Keratinocyte (primary cell): ENCODE data around the gene WDR33. TPM values are rescaled to one million over a fixed set of nuclear protein-coding genes. Genes with fewer than 3 reads are reported as not detected.

Source experiments
- DNase-seq: peaks from one replicate; pipeline ENCODE4 v3.0.0-alpha.2; 2011; ENCODE audit warnings: low read depth, missing footprints, low spot score
- FAIRE-seq: peaks from 2 replicates; lab custom pipeline; 2011; peaks lifted over from hg19 to GRCh38; lab: Jason Lieb, UNC
- H2AFZ ChIP-seq: 2 replicates; pipeline ENCODE4 v1.6.0; 2012; ENCODE audit warnings: low read length, control low read depth, inconsistent platforms; ENCODE audit not compliant: control insufficient read depth
- H3K27ac ChIP-seq: 2 replicates; pipeline ENCODE4 v1.5.1; 2011; ENCODE audit warnings: low read length; ENCODE audit not compliant: control insufficient read depth, insufficient read depth
- H3K27me3 ChIP-seq: 3 replicates; pipeline ENCODE4 v1.6.0; 2011; ENCODE audit warnings: low read length; ENCODE audit not compliant: control insufficient read depth, insufficient read depth; ENCODE audit errors: extremely low read depth
- H3K36me3 ChIP-seq, 2 experiments: 2 replicates in 1 of 2; 3 replicates in 1 of 2; pipeline ENCODE4 v1.5.1; 2011; ENCODE audit warnings: low read length in 2 of 2, mild to moderate bottlenecking in 1 of 2; ENCODE audit not compliant: control insufficient read depth in 2 of 2, insufficient read depth in 2 of 2; ENCODE audit errors: extremely low read depth in 1 of 2
- H3K4me1 ChIP-seq: 3 replicates; pipeline ENCODE4 v1.5.1; 2011; ENCODE audit warnings: low read length; ENCODE audit not compliant: control insufficient read depth, insufficient read depth; ENCODE audit errors: extremely low read depth
- H3K4me2 ChIP-seq: 3 replicates; pipeline ENCODE4 v1.6.0; 2011; ENCODE audit warnings: low read depth, low read length; ENCODE audit not compliant: control insufficient read depth, insufficient read depth; ENCODE audit errors: extremely low read depth
- H3K4me3 ChIP-seq, 3 experiments: fragments of 200-600 bp in 1 of 3; sonication (generic) in 1 of 3; 2 replicates in 2 of 3; 3 replicates in 1 of 3; pipeline ENCODE4 v1.5.1; 2011 to 2016; ENCODE audit warnings: low read length in 3 of 3, mild to moderate bottlenecking in 3 of 3, control low read depth in 2 of 3, inconsistent platforms in 1 of 3, low read depth in 1 of 3, mixed read lengths in 1 of 3, mixed run types in 1 of 3, moderate library complexity in 1 of 3; ENCODE audit not compliant: control insufficient read depth in 2 of 3, insufficient read depth in 2 of 3; ENCODE audit errors: extremely low read depth in 1 of 3
- H3K79me2 ChIP-seq: 2 replicates; pipeline ENCODE4 v1.6.0; 2012; ENCODE audit warnings: low read length; ENCODE audit not compliant: control insufficient read depth, insufficient read depth
- H3K9ac ChIP-seq: 3 replicates; pipeline ENCODE4 v1.6.0; 2011; ENCODE audit warnings: low read length; ENCODE audit not compliant: control insufficient read depth, insufficient read depth; ENCODE audit errors: extremely low read depth
- H3K9me1 ChIP-seq: 3 replicates; pipeline ENCODE4 v1.6.0; 2011; ENCODE audit warnings: low read length; ENCODE audit not compliant: control insufficient read depth, insufficient read depth; ENCODE audit errors: extremely low read depth
- H3K9me3 ChIP-seq: 2 replicates; pipeline ENCODE4 v1.5.1; 2012; ENCODE audit warnings: low read depth, low read length; ENCODE audit not compliant: control insufficient read depth
- H4K20me1 ChIP-seq: 3 replicates; pipeline ENCODE4 v1.6.0; 2011; ENCODE audit warnings: low read length; ENCODE audit not compliant: control insufficient read depth, insufficient read depth; ENCODE audit errors: extremely low read depth
- CTCF ChIP-seq, 3 experiments: IDR thresholded peaks in 1 of 3; conservative IDR thresholded peaks in 1 of 3; optimal IDR thresholded peaks in 1 of 3; 2 replicates in 2 of 3; 3 replicates in 1 of 3; pipeline versions ENCODE3 to v1.5.1; 2011; ENCODE audit warnings: low read length in 3 of 3, mild to moderate bottlenecking in 3 of 3, moderate library complexity in 2 of 3, control low read depth in 1 of 3, inconsistent platforms in 1 of 3; ENCODE audit not compliant: insufficient read depth in 2 of 3; ENCODE audit errors: extremely low read depth in 1 of 3
- EZH2 ChIP-seq: IDR thresholded peaks from one replicate; pipeline ENCODE4 v1.6.1; 2012; ENCODE audit warnings: inconsistent platforms, mild to moderate bottlenecking, low read length, moderate library complexity
- dilution Hi-C: fragments of 300-500 bp; cut with MboI; formaldehyde crosslinking; loops from one replicate; pipeline ENCODE4 v1.7.0; 2020; ENCODE audit warnings: low sequenced_read_pairs; ENCODE audit not compliant: extremely low pct_ligation_motif_present
- polyA plus RNA-seq, 5 experiments: library from polyadenylated mRNA; depleted of rRNA in 3 of 5; stranded (reverse) in 3 of 5; stranded (forward) in 1 of 5; unstranded in 1 of 5; fragments of >200 nt; gene quantifications; 1 replicate in 1 of 5; 2 replicates in 3 of 5; 3 replicates in 1 of 5; pipeline versions ENCODE4 v1.2.1 to v1.2.3, GENCODE V29; 2011 to 2012; ENCODE audit warnings: missing spikeins in 2 of 5, low read depth in 1 of 5, low replicate concordance in 1 of 5

Gene WDR33
- polyA plus RNA-seq, 1 donor (not counting 4 experiments of a cell fraction or from before 2014, with no cell fraction given) = 44.5 TPM

GRCh38 chr2:127735044-127735443 is 75.9 kb downstream of the WDR33 start:
- dilution Hi-C loops = no loop called here

GRCh38 chr2:127733816-127734537 is 77.0 kb downstream of the WDR33 start:
- no peaks in the 10 kb centered on the region for H3K27me3 ChIP-seq
- no peak for DNase-seq
- H4K20me1 ChIP-seq = no peaks in the 10 kb centered on the region
- H3K4me2 ChIP-seq = no peak overlapping the region
- FAIRE-seq = no peak
- H3K4me3 ChIP-seq = no peak overlapping the region
- no peaks in the 10 kb centered on the region for H3K79me2 ChIP-seq
- dilution Hi-C loops = no loop called here
- no peak overlapping the region for H3K27ac ChIP-seq
- H3K9ac ChIP-seq = no peak overlapping the region
- H3K4me1 ChIP-seq = no peaks in the 10 kb centered on the region
- no peak for TF ChIP-seq CTCF (optimal IDR thresholded peaks at IDR 0.05 in 1 of 3, IDR thresholded peaks at IDR 0.05 in 1 of 3, conservative IDR thresholded peaks at IDR 0.05 in 1 of 3; ENCODE audit: extremely low read depth in 1 of 3, insufficient read depth in 2 of 3, low read length in 3 of 3)
- no peak for TF ChIP-seq EZH2
- H3K36me3 ChIP-seq = no peaks in the 10 kb centered on the region
- no peaks in the 10 kb centered on the region for H3K9me3 ChIP-seq
- no peak overlapping the region for H2AFZ ChIP-seq
- H3K9me1 ChIP-seq = no peaks in the 10 kb centered on the region

More at GRCh38 chr2:127735044-127735443, 75.9 kb downstream of the WDR33 start:
- Histone ChIP-seq H3K9ac (no peak overlapping the region), H2AFZ (no peak overlapping the region), H3K4me3 (no peak overlapping the region), H3K9me1 (no peaks in the 10 kb centered on the region), H3K79me2 (no peaks in the 10 kb centered on the region), H3K9me3 (no peaks in the 10 kb centered on the region), H4K20me1 (no peaks in the 10 kb centered on the region), H3K27ac (no peak overlapping the region), H3K4me1 (no peaks in the 10 kb centered on the region), H3K27me3 (no peaks in the 10 kb centered on the region), H3K36me3 (no peaks in the 10 kb centered on the region), H3K4me2 (no peak overlapping the region)
- no peak for DNase-seq
- no peak for FAIRE-seq
- no peak for TF ChIP-seq CTCF (optimal IDR thresholded peaks at IDR 0.05 in 1 of 3, IDR thresholded peaks at IDR 0.05 in 1 of 3, conservative IDR thresholded peaks at IDR 0.05 in 1 of 3; ENCODE audit: extremely low read depth in 1 of 3, insufficient read depth in 2 of 3, low read length in 3 of 3)
- no peak for TF ChIP-seq EZH2
